GM18870 (cell line): Measurements from ENCODE around the gene PNPLA2.

Experiments
- ATAC-seq: cut with Tn5 transposase; IDR thresholded peaks from one replicate; pipeline ENCODE4 v1.9.1; 2021; ENCODE audit warnings: moderate library complexity; ENCODE audit not compliant: unreplicated experiment

PNPLA2 gene

GRCh38 chr11:843086-843734, 24.5 kb downstream of the PNPLA2 start:
- no peak for ATAC-seq

DNA sequence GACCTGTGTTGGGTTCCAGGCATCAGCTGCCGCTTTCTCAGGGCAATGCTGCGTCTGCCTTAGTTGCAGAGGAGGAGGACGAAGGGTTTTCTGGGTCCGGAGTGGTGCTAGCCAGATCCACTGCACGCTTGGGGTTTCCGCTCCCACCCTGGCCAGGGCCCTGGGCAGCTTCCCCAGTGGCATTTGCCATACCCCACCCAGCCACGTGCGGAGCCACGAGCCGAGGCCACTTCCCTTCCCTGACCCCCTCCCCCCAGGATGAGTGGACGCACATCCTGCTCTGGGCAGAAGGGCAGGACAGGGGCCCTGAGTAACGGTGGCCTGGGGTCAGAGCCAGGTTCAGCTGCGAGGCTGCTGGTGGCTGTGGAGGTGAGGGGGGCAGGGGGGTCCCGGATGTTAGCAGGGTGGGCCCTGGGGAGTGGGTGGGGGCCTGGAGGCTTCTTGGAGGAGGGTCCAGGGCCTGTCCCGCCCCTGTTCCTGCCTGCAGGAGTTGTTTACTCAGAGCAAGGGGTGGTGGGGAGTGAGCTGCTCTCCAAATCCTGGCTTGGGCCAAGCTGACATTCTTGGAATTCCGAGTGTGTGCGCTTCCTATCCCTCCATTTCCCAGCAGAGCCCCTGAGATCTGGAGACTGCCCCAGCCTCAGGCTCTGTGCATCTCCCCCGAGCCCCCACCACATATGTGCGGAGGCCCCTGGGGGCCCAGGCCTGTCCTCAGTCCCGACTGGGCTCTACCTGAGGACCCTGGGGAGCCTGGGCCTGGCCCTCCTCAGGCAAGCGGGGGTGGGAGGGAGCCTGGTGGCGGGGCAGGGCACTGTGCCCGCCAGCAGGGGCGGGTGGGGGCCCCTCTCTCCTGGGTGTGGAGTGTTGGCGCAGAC, 25.3 kb downstream of the PNPLA2 start:
- no peak for ATAC-seq

DNA sequence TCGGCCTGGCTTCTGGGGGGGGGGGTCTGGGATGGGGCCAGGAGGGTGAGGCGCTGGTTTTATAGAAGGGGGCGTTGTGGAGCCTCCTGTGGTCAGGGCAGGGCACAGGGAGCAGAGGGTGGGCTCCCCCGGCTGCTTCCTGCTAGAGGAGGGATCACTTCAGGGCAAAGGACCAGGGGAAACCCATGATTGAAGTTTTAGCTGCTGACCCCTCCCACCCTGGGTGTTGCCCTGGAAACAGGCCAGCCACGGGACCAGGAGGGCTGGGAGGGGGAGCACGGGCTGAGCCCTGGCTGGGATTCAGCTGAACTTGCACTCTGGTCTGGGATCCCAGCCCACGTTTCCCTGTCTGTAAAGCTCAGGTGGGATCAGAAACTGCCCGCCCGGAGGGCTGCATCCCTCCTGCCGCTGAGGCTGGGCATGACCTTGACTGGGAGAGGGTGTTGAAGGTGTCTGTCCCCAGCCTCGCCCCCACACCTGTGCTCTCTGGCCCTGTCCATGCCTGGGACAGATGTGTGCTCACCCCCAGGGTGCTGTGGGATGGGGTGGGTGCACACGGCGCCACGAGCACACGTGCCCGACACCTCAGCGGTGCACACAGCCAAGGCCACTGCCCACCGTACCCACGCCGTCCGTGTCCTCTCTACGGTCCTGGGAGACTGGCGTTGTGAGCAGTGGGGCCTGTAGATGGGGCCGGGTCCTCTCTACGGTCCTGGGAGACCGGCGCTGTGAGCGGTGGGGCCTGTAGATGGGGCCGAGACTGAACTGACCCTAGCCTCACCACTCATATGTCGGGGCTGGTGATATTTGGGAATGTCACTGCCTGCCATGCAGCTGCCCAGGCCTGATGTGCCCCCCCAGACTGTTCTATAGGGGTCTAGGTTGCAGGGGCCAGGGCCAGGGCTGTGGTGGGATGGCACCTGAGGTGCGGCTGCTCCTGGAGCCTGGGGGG, 26.3 kb downstream of the PNPLA2 start:
- ATAC-seq = no peak

DNA sequence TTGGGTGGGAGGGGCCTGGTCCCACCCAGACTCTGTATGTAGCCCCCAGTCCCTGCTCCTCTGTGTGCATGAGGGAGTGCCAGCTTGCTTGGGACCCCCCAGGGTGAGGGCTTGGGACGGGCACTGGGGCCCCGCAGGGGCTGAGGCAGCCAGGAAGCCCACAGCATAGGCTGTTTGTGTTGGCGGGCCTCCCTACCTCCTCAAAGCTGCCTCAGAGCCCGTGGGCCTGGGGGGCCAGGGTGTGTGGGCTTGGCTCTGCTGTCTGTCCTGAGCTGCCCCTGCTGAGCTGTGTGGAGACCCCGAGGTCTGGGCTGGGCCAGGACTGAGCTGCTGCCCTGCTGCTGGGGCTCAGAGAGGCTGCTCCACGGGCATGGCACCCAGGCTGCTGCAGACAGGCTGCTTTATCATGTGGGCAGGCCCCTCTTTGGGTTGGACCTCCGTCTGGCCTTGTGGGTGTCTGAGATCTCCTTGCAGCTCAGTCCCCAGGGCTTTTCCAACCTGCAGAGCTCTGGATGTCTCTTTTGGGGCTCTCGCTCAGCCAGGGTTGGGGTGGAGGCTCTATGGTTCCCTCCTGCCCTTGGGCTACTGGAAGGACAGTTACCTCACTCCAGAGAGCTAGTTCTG, 27.3 kb downstream of the PNPLA2 start:
- no peak for ATAC-seq

DNA sequence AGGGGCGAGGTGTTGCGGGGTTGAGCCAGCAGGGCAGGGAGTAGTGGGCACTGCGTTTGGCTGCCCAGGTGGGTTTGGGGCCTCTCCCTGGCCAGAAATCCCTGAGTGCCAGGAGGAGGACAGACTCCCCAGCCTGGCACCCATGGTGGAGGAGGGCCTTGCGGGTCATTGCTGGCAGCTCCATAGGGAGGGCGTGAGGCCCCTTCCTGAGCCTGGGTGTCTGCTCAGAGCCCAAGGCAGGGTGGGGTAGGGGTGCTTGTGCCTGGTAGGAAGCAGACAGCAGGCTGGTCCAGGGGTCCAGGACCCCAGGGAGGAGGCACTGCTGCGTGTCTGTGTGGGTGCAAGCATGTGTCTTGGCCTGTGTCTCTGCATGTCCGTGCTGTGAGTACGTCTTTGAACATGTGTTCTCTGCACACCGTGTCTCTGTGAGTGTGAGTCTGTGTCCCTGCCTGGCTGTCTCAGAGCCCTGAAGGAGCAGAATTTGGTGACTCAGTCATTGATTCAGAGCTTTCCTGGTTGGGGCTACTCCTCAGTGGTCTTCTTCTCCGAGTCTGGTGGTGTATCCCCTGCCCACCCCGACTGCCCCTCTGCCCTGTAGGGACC, 27.9 kb downstream of the PNPLA2 start:
- ATAC-seq = no peak

- no peak for ATAC-seq
Observed at GRCh38 chr11:847876-848275, 29.2 kb downstream of the PNPLA2 start.

- ATAC-seq = no peak
Observed at GRCh38 chr11:848380-848931, 29.7 kb downstream of the PNPLA2 start.

- ATAC-seq = no peak
Observed at GRCh38 chr11:849104-849824, 30.6 kb downstream of the PNPLA2 start.

DNA sequence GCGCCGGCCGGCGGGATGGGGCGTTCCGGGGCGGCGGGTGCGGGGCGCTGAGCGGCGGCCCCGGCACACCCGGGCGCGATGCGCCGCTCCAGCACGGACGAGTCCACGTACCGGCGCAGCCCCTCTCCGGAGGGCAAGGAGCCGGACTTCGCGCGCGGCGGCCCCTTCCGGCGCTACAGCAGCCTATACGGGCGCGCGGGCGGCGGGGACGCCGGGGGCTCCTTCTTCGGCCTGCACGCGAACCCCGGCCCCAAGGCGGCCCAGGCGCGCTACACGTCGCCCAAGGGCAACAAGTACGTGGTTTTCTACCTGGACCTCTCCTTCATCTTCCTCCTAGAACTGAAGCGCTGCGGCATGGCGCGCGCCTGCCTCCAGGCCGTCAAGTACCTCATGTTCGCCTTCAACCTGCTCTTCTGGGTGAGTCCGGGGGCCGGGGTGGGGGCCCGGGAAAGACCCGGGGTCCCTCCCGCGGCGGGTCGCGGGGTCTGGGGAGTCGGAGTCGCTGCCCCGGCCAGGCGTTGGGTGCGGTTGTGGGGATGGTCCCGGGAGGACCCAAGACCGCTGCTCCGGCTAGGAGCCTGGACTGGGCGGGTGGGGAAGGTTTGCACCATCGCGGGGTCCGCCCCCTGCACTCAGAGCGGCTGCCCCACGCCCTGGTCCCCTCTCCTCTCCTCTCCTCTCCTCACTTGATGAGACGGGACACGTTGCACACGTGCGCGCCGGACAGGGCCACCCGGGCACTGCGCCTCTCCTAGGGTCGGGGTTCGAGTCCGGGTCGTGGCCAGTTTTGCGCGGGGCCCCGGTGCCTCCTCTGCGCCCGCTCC, 31.4 kb downstream of the PNPLA2 start:
- no peak for ATAC-seq

GRCh38 chr11:850775-851763, 32.4 kb downstream of the PNPLA2 start:
- ATAC-seq = no peak

DNA sequence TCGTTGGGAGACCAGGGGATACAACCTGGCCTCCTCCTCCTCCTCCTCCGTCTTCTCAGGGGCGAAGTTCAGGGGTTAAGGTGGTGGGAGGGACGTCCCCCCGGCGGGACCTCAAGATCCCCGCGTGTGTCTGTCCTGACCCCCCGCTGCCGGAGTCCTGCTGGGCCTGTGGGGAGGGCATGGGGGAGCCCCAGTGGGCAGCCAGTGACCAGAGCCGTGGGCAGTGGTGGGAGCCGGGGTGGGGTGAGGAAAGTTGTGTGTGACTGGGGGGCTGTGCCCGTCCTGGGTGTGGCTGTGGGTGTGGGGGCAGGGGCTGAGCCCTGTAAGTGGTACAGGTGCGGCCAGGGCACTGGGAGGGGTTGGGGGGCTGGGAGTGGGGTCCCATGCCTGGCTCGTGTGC, 34.0 kb downstream of the PNPLA2 start:
- no peak for ATAC-seq

- no peak for ATAC-seq
Observed at GRCh38 chr11:853682-854448, 35.2 kb downstream of the PNPLA2 start.

- ATAC-seq = no peak
Observed at GRCh38 chr11:854601-855329, 36.1 kb downstream of the PNPLA2 start.

DNA sequence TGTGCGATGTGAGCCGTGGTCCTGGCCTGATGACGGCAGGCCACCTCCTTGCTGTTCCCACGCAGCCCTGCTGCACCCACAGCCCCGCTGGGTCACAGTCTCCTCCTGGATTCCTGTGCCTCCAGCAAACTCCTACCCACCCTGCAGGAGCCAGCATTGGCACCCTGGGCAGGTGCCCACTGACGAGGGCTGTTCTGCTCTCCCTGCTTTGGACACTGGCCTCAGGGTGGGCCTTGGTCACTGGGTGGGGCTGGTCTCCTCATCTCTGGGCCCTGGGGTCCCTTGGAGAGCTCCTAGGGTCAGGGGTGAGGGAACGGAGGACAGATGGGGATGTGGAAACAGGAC, 36.6 kb downstream of the PNPLA2 start:
- ATAC-seq = no peak

DNA sequence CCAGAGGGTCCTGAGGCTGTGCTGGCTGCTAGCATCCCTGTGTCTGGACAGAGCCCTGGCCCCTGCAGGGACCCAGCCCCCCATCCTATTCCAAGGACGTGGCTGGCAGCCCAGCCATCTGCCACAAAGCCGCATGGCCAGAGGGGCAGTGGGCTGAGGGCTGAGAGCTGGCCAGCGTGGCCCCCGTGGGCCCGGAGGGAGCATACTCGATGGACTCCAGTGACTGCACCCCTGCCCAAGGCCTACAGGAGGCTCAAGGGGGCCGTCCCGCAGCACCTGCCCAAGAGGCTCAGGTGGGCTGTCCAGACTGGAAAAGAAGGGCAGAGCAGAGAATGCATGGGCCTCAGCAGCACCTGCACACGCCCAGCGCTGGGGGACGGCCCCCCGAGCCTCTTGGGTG, 37.1 kb downstream of the PNPLA2 start:
- no peak for ATAC-seq

- ATAC-seq = no peak
Observed at GRCh38 chr11:856397-856796, 37.7 kb downstream of the PNPLA2 start.
